SIG-M5 treated with dmso at 0.1 percent for 504 hours (cell line): Measurements from ENCODE around the gene JAG1.
A peak's percentile ranks its signal among the peaks of the same experiment; 100 is the strongest.
"Not testable (repeated sequence)": the region's sequence is repeated elsewhere in the genome, so short reads cannot be mapped to it uniquely, and the experiment has no call there.

Experiments used
- DNase-seq: peaks from one replicate; lab custom pipeline; 2025; ENCODE audit not compliant: unreplicated experiment; lab: John Stamatoyannopoulos, UW

JAG1 gene

GRCh38 chr20:10613911-10614310 lies 59.9 kb downstream of the JAG1 start:
- DNase-seq = no peak

- not testable (repeated sequence) for DNase-seq
Observed at GRCh38 chr20:10613426-10613825, 60.4 kb downstream of the JAG1 start.

- DNase-seq = peak; percentile 16
Observed at GRCh38 chr20:10611357-10611756, 62.4 kb downstream of the JAG1 start.

GRCh38 chr20:10610251-10610650 lies 63.5 kb downstream of the JAG1 start:
- DNase-seq = no peak

- no peak for DNase-seq
Observed at GRCh38 chr20:10609770-10610169, 64.0 kb downstream of the JAG1 start.

GRCh38 chr20:10609276-10609675 lies 64.5 kb downstream of the JAG1 start:
- DNase-seq = no peak

GRCh38 chr20:10605547-10606195 lies 68.1 kb downstream of the JAG1 start:
- no peak for DNase-seq

- DNase-seq = no peak
Observed at GRCh38 chr20:10604865-10605440, 68.8 kb downstream of the JAG1 start.

- DNase-seq = no peak
Observed at GRCh38 chr20:10603971-10604864, 69.6 kb downstream of the JAG1 start.

- DNase-seq = no peak
Observed at GRCh38 chr20:10603378-10603777, 70.4 kb downstream of the JAG1 start.

GRCh38 chr20:10602221-10602871 lies 71.5 kb downstream of the JAG1 start:
- no peak for DNase-seq

GRCh38 chr20:10597637-10598036 lies 76.2 kb downstream of the JAG1 start:
- no peak for DNase-seq

- DNase-seq = no peak
Observed at GRCh38 chr20:10596710-10597121, 77.1 kb downstream of the JAG1 start.

- no peak for DNase-seq
Observed at GRCh38 chr20:10595985-10596384, 77.8 kb downstream of the JAG1 start.

- DNase-seq = no peak
Observed at GRCh38 chr20:10595266-10595665, 78.5 kb downstream of the JAG1 start.

GRCh38 chr20:10594296-10594868 lies 79.4 kb downstream of the JAG1 start:
- no peak for DNase-seq

GRCh38 chr20:10591946-10592521 lies 81.8 kb downstream of the JAG1 start:
- no peak for DNase-seq

GRCh38 chr20:10590950-10591671 lies 82.7 kb downstream of the JAG1 start:
- no peak for DNase-seq

GRCh38 chr20:10590446-10590845 lies 83.4 kb downstream of the JAG1 start:
- not testable (repeated sequence) for DNase-seq
